H9 (cell line): ENCODE data around the gene MRTFB. TPM values are rescaled to one million over a fixed set of nuclear protein-coding genes. Genes with fewer than 3 reads are reported as not detected.

Experiments
- DNase-seq: peaks from one replicate; pipeline ENCODE4 v3.0.0-alpha.2; 2017
- H2AFZ ChIP-seq: one replicate; pipeline ENCODE4 v1.6.1; 2013; ENCODE audit warnings: mild to moderate bottlenecking, low read length, control low read depth, moderate library complexity
- H2AK5ac ChIP-seq: 2 replicates; pipeline ENCODE4 v1.6.1; 2013; ENCODE audit warnings: low read length, control low read depth, mixed read lengths; ENCODE audit not compliant: insufficient read length
- H2BK120ac ChIP-seq: one replicate; pipeline ENCODE4 v1.6.1; 2013; ENCODE audit warnings: low read depth, mild to moderate bottlenecking, low read length, control low read depth, inconsistent platforms; ENCODE audit not compliant: poor library complexity, severe bottlenecking
- H2BK12ac ChIP-seq: 2 replicates; pipeline ENCODE4 v1.6.1; 2013; ENCODE audit warnings: low read length, control low read depth, mixed read lengths, low read depth; ENCODE audit not compliant: insufficient read length
- H2BK15ac ChIP-seq: 2 replicates; pipeline ENCODE4 v1.6.1; 2013; ENCODE audit warnings: low read depth, low read length, control low read depth
- H2BK20ac ChIP-seq: one replicate; pipeline ENCODE4 v1.6.1; 2013; ENCODE audit warnings: low read depth, mild to moderate bottlenecking, low read length, control low read depth, inconsistent platforms; ENCODE audit not compliant: poor library complexity, severe bottlenecking
- H2BK5ac ChIP-seq: 2 replicates; pipeline ENCODE4 v1.6.1; 2013; ENCODE audit warnings: low read length, control low read depth, mixed read lengths; ENCODE audit not compliant: insufficient read length
- H3K14ac ChIP-seq: 2 replicates; pipeline ENCODE4 v1.6.1; 2013; ENCODE audit warnings: low read length, control low read depth; ENCODE audit not compliant: insufficient read depth
- H3K18ac ChIP-seq: 2 replicates; pipeline ENCODE4 v1.6.1; 2013; ENCODE audit warnings: low read depth, mild to moderate bottlenecking, mixed read lengths, low read length, control low read depth; ENCODE audit not compliant: insufficient read length
- H3K23ac ChIP-seq: 2 replicates; pipeline ENCODE4 v1.6.1; 2013; ENCODE audit warnings: low read length, control low read depth, mixed read lengths, low read depth; ENCODE audit not compliant: insufficient read length
- H3K23me2 ChIP-seq: 2 replicates; pipeline ENCODE4 v1.6.1; 2013; ENCODE audit warnings: low read depth, mild to moderate bottlenecking, mixed read lengths, low read length, control low read depth; ENCODE audit not compliant: insufficient read length, poor library complexity, severe bottlenecking
- H3K27ac ChIP-seq: 2 replicates; pipeline ENCODE4 v1.5.1; 2013; ENCODE audit warnings: low read length, control low read depth, mixed read lengths, low read depth; ENCODE audit not compliant: insufficient read length
- H3K27me3 ChIP-seq: 2 replicates; pipeline ENCODE4 v1.6.1; 2013; ENCODE audit warnings: low read length, control low read depth, inconsistent platforms; ENCODE audit not compliant: insufficient read depth
- H3K4ac ChIP-seq: 2 replicates; pipeline ENCODE4 v1.6.1; 2013; ENCODE audit warnings: low read depth, mild to moderate bottlenecking, control low read depth, inconsistent platforms, low read length, moderate library complexity
- H3K4me1 ChIP-seq: 2 replicates; pipeline ENCODE4 v1.6.1; 2013; ENCODE audit warnings: low read length, control low read depth, inconsistent platforms; ENCODE audit not compliant: insufficient read depth
- H3K4me2 ChIP-seq: 2 replicates; pipeline ENCODE4 v1.6.1; 2013; ENCODE audit warnings: low read length, control low read depth, mixed read lengths; ENCODE audit not compliant: insufficient read length, insufficient read depth
- H3K56ac ChIP-seq: 2 replicates; pipeline ENCODE4 v1.6.1; 2013; ENCODE audit warnings: low read depth, mild to moderate bottlenecking, mixed read lengths, low read length, control low read depth; ENCODE audit not compliant: insufficient read length
- H3K79me1 ChIP-seq: 2 replicates; pipeline ENCODE4 v1.6.1; 2013; ENCODE audit warnings: low read depth, mild to moderate bottlenecking, moderate library complexity, low read length, control low read depth, inconsistent platforms; ENCODE audit not compliant: insufficient read depth, poor library complexity, severe bottlenecking
- H3K79me2 ChIP-seq: 2 replicates; pipeline ENCODE4 v1.6.1; 2013; ENCODE audit warnings: low read length, control low read depth, inconsistent platforms; ENCODE audit not compliant: insufficient read depth
- H3K9ac ChIP-seq: 2 replicates; pipeline ENCODE4 v1.6.1; 2013; ENCODE audit warnings: low read length, control low read depth, mixed read lengths; ENCODE audit not compliant: insufficient read length; ENCODE audit errors: extremely low read depth
- H3K9me3 ChIP-seq: one replicate; pipeline ENCODE4 v1.6.1; 2013; ENCODE audit warnings: low read depth, low read length, inconsistent platforms; ENCODE audit not compliant: control insufficient read depth
- H3T11ph ChIP-seq: one replicate; pipeline ENCODE4 v1.6.1; 2013; ENCODE audit warnings: mild to moderate bottlenecking, low read length, control low read depth, inconsistent platforms
- H4K20me1 ChIP-seq: one replicate; pipeline ENCODE4 v1.6.1; 2013; ENCODE audit not compliant: control insufficient read depth, insufficient read length, insufficient read depth
- H4K5ac ChIP-seq: 2 replicates; pipeline ENCODE4 v1.6.1; 2013; ENCODE audit warnings: low read depth, mild to moderate bottlenecking, mixed read lengths, low read length, control low read depth; ENCODE audit not compliant: insufficient read length
- H4K8ac ChIP-seq: replicated peaks from 2 replicates; pipeline ENCODE4 v1.6.1; 2013; ENCODE audit warnings: low read length, control low read depth, mixed read lengths, low read depth; ENCODE audit not compliant: insufficient read length
- H4K91ac ChIP-seq: 2 replicates; pipeline ENCODE4 v1.6.1; 2013; ENCODE audit warnings: low read depth, mild to moderate bottlenecking, moderate library complexity, mixed read lengths, low read length, control low read depth; ENCODE audit not compliant: insufficient read length
- H3K27ac Mint-ChIP-seq, 3 experiments: 2 replicates in 2 of 3; 3 replicates in 1 of 3; pipeline ENCODE4 v1.8.0; 2020 to 2021; ENCODE audit warnings: mixed read lengths in 3 of 3, mild to moderate bottlenecking in 1 of 3, moderate library complexity in 1 of 3
- H3K27me3 Mint-ChIP-seq: 2 replicates; pipeline ENCODE4 v1.8.0; 2021; ENCODE audit warnings: low read depth, mild to moderate bottlenecking, moderate library complexity, mixed read lengths
- H3K36me3 Mint-ChIP-seq, 3 experiments: 2 replicates in 2 of 3; 3 replicates in 1 of 3; pipeline ENCODE4 v1.8.0; 2020 to 2021; ENCODE audit warnings: low read depth in 3 of 3, mixed read lengths in 3 of 3; ENCODE audit not compliant: insufficient read depth in 1 of 3
- H3K4me1 Mint-ChIP-seq, 2 experiments: 2 replicates each; pipeline ENCODE4 v1.8.0; 2020; ENCODE audit warnings: mixed read lengths in 2 of 2
- H3K4me3 Mint-ChIP-seq, 2 experiments: 2 replicates in 1 of 2; 3 replicates in 1 of 2; pipeline ENCODE4 v1.8.0; 2020 to 2021; ENCODE audit warnings: mild to moderate bottlenecking in 2 of 2, mixed read lengths in 2 of 2, moderate library complexity in 1 of 2
- H3K9me3 Mint-ChIP-seq, 2 experiments: 2 replicates in 1 of 2; 3 replicates in 1 of 2; pipeline ENCODE4 v1.8.0; 2020; ENCODE audit warnings: mild to moderate bottlenecking in 2 of 2, mixed read lengths in 2 of 2, moderate library complexity in 1 of 2
- WGBS: extraction: QIAGEN DNeasy Blood & Tissue Kit; methylation state at CpG from one replicate; pipeline ENCODE4 v1.1.7; 2013; ENCODE audit warnings: missing lambda C conversion rate, low lambda C conversion rate, mixed read lengths; ENCODE audit not compliant: insufficient read length; ENCODE audit errors: extremely low coverage; 5-methylcytosine and 5-hydroxymethylcytosine counted together
- total RNA-seq: library from RNA; stranded (reverse); gene quantifications from 2 replicates; pipeline ENCODE4 v1.2.1, GENCODE V29; 2021
- TF ChIP-seq, protein P1 (sequence below): fragments of 200-600 bp; sonication (generic); conservative IDR thresholded peaks from 3 replicates; pipeline ENCODE4 v1.8.0; 2021; ENCODE audit warnings: antibody characterized with exemption, mild to moderate bottlenecking

MRTFB gene
- total RNA-seq, 1 experiment from 2014 or later: 29.9 TPM

GRCh38 chr16:14089283-14089823 is 18.2 kb downstream of the MRTFB start:
- peaks cover 7% of the 10 kb centered on the region for H3K79me2 ChIP-seq
- no peaks in the 10 kb centered on the region for H3K23me2 ChIP-seq
- no peak overlapping the region for H3K23ac ChIP-seq
- H3K4ac ChIP-seq: no peak overlapping the region
- no peak overlapping the region for H2BK5ac ChIP-seq
- no peak overlapping the region for H2BK20ac ChIP-seq
- H4K20me1 ChIP-seq: no peaks in the 10 kb centered on the region
- no peak overlapping the region for H3K4me3 Mint-ChIP-seq
- H3K9ac ChIP-seq: no peak overlapping the region
- H3K4me1 Mint-ChIP-seq: peaks cover 13 to 15% of the 10 kb centered on the region in 2 experiments
- H3K9me3 Mint-ChIP-seq: no peaks in the 10 kb centered on the region
- H3K18ac ChIP-seq: no peak overlapping the region
- H3K4me1 ChIP-seq: no peaks in the 10 kb centered on the region; the same call in 1 of the 2 replicates
- H3K56ac ChIP-seq: no peak overlapping the region
- no peak overlapping the region for H2BK15ac ChIP-seq
- no peaks in the 10 kb centered on the region for H3K27me3 ChIP-seq
- H3K79me1 ChIP-seq: peaks cover 12% of the 10 kb centered on the region
- DNase-seq: no peak
- H2AK5ac ChIP-seq: no peak overlapping the region
- no peak overlapping the region for H2BK120ac ChIP-seq
- H3T11ph ChIP-seq: no peak overlapping the region
- H3K4me2 ChIP-seq: no peak overlapping the region
- H3K27me3 Mint-ChIP-seq: no peaks in the 10 kb centered on the region
- H3K36me3 Mint-ChIP-seq: peaks cover 0 to 9% (median 0%) of the 10 kb centered on the region in 3 experiments; a peak in 2 of 7 replicates
- TF ChIP-seq, protein P1, sequence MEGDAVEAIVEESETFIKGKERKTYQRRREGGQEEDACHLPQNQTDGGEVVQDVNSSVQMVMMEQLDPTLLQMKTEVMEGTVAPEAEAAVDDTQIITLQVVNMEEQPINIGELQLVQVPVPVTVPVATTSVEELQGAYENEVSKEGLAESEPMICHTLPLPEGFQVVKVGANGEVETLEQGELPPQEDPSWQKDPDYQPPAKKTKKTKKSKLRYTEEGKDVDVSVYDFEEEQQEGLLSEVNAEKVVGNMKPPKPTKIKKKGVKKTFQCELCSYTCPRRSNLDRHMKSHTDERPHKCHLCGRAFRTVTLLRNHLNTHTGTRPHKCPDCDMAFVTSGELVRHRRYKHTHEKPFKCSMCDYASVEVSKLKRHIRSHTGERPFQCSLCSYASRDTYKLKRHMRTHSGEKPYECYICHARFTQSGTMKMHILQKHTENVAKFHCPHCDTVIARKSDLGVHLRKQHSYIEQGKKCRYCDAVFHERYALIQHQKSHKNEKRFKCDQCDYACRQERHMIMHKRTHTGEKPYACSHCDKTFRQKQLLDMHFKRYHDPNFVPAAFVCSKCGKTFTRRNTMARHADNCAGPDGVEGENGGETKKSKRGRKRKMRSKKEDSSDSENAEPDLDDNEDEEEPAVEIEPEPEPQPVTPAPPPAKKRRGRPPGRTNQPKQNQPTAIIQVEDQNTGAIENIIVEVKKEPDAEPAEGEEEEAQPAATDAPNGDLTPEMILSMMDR: no peak
- H3K9me3 ChIP-seq: no peaks in the 10 kb centered on the region
- H2BK12ac ChIP-seq: no peak overlapping the region
- no CpG with 5 or more reads among the region's 1 CpG for WGBS
- H4K5ac ChIP-seq: no peak overlapping the region
- no peak overlapping the region for H3K27ac Mint-ChIP-seq
- H3K27ac ChIP-seq: no peak overlapping the region
- no peak overlapping the region for H3K14ac ChIP-seq
- H4K91ac ChIP-seq: no peak overlapping the region
- H2AFZ ChIP-seq: no peak overlapping the region
- H4K8ac ChIP-seq: no peak overlapping the region
